ENCODE data around the gene EPHA8. TPM values are rescaled to one million over a fixed set of nuclear protein-coding genes. Genes with fewer than 3 reads are reported as not detected.

The EPHA8 gene
- polyA plus RNA-seq, 2 of the 4 experiments (the other 2 are of a cell fraction): not detected

- Histone ChIP-seq H3K4me2 (no peak overlapping the region), H3K4me1 (no peaks in the 10 kb centered on the region), H3K9me3 (no peaks in the 10 kb centered on the region), H3K4me3 (no peak overlapping the region), H3K27ac (no peak overlapping the region)
- FAIRE-seq (no peak), ATAC-seq (no peak), DNase-seq (ENCODE audit: low read depth in 1 of 2, low spot score in 1 of 2) (no peak)
- ChIA-PET CTCF (no interaction called here), POLR2A (no interaction called here)
- 84% methylated on average over 3 of the region's 3 CpGs for WGBS (ENCODE audit: missing lambda C conversion rate)
- no peak for TF ChIP-seq FOXS1 (CRISPR knock-in tag; IDR thresholded peaks at IDR 0.05)
- no peak for TF ChIP-seq CHD4 (IDR thresholded peaks at IDR 0.05; ENCODE audit: borderline replicate concordance)
- TF ChIP-seq ELK1 (IDR thresholded peaks at IDR 0.05; ENCODE audit: low read depth, low read length): no peak
- TF ChIP-seq ESRRA (IDR thresholded peaks at IDR 0.05; ENCODE audit: borderline replicate concordance, low read length): no peak
- no peak for TF ChIP-seq RCOR1 (IDR thresholded peaks at IDR 0.05; ENCODE audit: low read depth, low read length)
- TF ChIP-seq RAD21 (conservative IDR thresholded peaks at IDR 0.05 in 1 of 2, IDR thresholded peaks at IDR 0.05 in 1 of 2): no peak
- no peak for TF ChIP-seq MAX (IDR thresholded peaks at IDR 0.05)
- TF ChIP-seq MAFK (IDR thresholded peaks at IDR 0.05; ENCODE audit: partially characterized antibody): no peak
- no peak for TF ChIP-seq HEYL (CRISPR knock-in tag; IDR thresholded peaks at IDR 0.05)
- no peak for TF ChIP-seq EHF (CRISPR knock-in tag; IDR thresholded peaks at IDR 0.05)
- no peak for TF ChIP-seq KDM5A (IDR thresholded peaks at IDR 0.05)
- TF ChIP-seq RARB (CRISPR knock-in tag; IDR thresholded peaks at IDR 0.05): no peak
- TF ChIP-seq MYC (IDR thresholded peaks at IDR 0.05; ENCODE audit: borderline replicate concordance, low read length): no peak
- TF ChIP-seq E2F6 (IDR thresholded peaks at IDR 0.05; ENCODE audit: borderline replicate concordance, low read depth): no peak
- TF ChIP-seq NFE2L2 (conservative IDR thresholded peaks at IDR 0.05; ENCODE audit: low read length): no peak
- no peak for TF ChIP-seq SREBF2 (IDR thresholded peaks at IDR 0.05)
- TF ChIP-seq ZSCAN20 (CRISPR knock-in tag; IDR thresholded peaks at IDR 0.05): no peak
- TF ChIP-seq ATOH8 (CRISPR knock-in tag; IDR thresholded peaks at IDR 0.05; ENCODE audit: low read depth): no peak
Observed at GRCh38 chr1:22518379-22518778, 44.9 kb upstream of the EPHA8 start.

GRCh38 chr1:22520871-22521270 is 42.4 kb upstream of the EPHA8 start:
- Histone ChIP-seq H3K4me3 (no peak overlapping the region), H3K27ac (no peak overlapping the region), H3K9me3 (no peaks in the 10 kb centered on the region), H3K4me1 (no peaks in the 10 kb centered on the region), H3K4me2 (no peak overlapping the region)
- DNase-seq (ENCODE audit: low read depth in 1 of 2, low spot score in 1 of 2): no peak
- ChIA-PET POLR2A (no interaction called here), CTCF (interaction anchor here (1.0 kb wide), 1 partner anchor 146 kb away, joined by 3 read pairs; no protein-coding TSS in a partner anchor)
- no peak for TF ChIP-seq ESRRA (IDR thresholded peaks at IDR 0.05; ENCODE audit: borderline replicate concordance, low read length)
- no peak for TF ChIP-seq RAD21 (conservative IDR thresholded peaks at IDR 0.05 in 1 of 2, IDR thresholded peaks at IDR 0.05 in 1 of 2)
- TF ChIP-seq HDAC2 (IDR thresholded peaks at IDR 0.05): no peak
- 97% methylated on average over 9 of the region's 9 CpGs for WGBS (ENCODE audit: missing lambda C conversion rate)
- no peak for ATAC-seq
- no peak for FAIRE-seq

- Histone ChIP-seq H3K9me3 (no peaks in the 10 kb centered on the region), H3K27ac (no peak overlapping the region), H3K4me3 (no peak overlapping the region), H3K4me1 (no peaks in the 10 kb centered on the region), H3K4me2 (no peak overlapping the region)
- DNase-seq (ENCODE audit: low read depth in 1 of 2, low spot score in 1 of 2): no peak
- no peak for FAIRE-seq
- CTCF ChIA-PET: interaction anchor here (0.8 kb wide), 1 partner anchor 21 kb away, joined by 3 read pairs; no protein-coding TSS in a partner anchor
- WGBS (ENCODE audit: missing lambda C conversion rate): 96% methylated on average over 4 of the region's 4 CpGs
- ATAC-seq: no peak
- POLR2A ChIA-PET: no interaction called here
- no peak for TF ChIP-seq HDAC2 (IDR thresholded peaks at IDR 0.05)
- TF ChIP-seq HMGXB4 (CRISPR knock-in tag; IDR thresholded peaks at IDR 0.05; ENCODE audit: borderline replicate concordance): no peak
- no peak for TF ChIP-seq CHD4 (IDR thresholded peaks at IDR 0.05; ENCODE audit: borderline replicate concordance)
- TF ChIP-seq KDM5A (IDR thresholded peaks at IDR 0.05): no peak
- no peak for TF ChIP-seq ESRRA (IDR thresholded peaks at IDR 0.05; ENCODE audit: borderline replicate concordance, low read length)
- no peak for TF ChIP-seq RCOR1 (IDR thresholded peaks at IDR 0.05; ENCODE audit: low read depth, low read length)
- TF ChIP-seq NFE2L2 (conservative IDR thresholded peaks at IDR 0.05; ENCODE audit: low read length): no peak
- no peak for TF ChIP-seq PBX3 (IDR thresholded peaks at IDR 0.05)
- TF ChIP-seq FOSL2 (IDR thresholded peaks at IDR 0.05): no peak
- TF ChIP-seq FOSL2 (CRISPR knock-in tag; IDR thresholded peaks at IDR 0.05): no peak
- TF ChIP-seq JUN (IDR thresholded peaks at IDR 0.05): no peak
- no peak for TF ChIP-seq MAX (IDR thresholded peaks at IDR 0.05)
- TF ChIP-seq RNF2 (IDR thresholded peaks at IDR 0.05; ENCODE audit: borderline replicate concordance, low read depth): no peak
- no peak for TF ChIP-seq MYC (IDR thresholded peaks at IDR 0.05; ENCODE audit: borderline replicate concordance, low read length)
- no peak for TF ChIP-seq EP300 (IDR thresholded peaks at IDR 0.05)
- TF ChIP-seq ZSCAN20 (CRISPR knock-in tag; IDR thresholded peaks at IDR 0.05): no peak
- no peak for TF ChIP-seq MAFK (IDR thresholded peaks at IDR 0.05; ENCODE audit: partially characterized antibody)
- TF ChIP-seq CHD2 (IDR thresholded peaks at IDR 0.05; ENCODE audit: low read length, partially characterized antibody): no peak
Observed at GRCh38 chr1:22521692-22522091, 41.6 kb upstream of the EPHA8 start.
